HepG2 (cell line): Measurements from ENCODE around the gene UBFD1. TPM values are rescaled to one million over a fixed set of nuclear protein-coding genes. Genes with fewer than 3 reads are reported as not detected.
A peak's percentile ranks its signal among the peaks of the same experiment; 100 is the strongest.

ENCODE experiments used
- AFF4 ChIP-seq: sonication (generic); formaldehyde crosslinking; IDR thresholded peaks from 2 replicates; pipeline ENCODE4 v1.4.0; 2020; ENCODE audit warnings: missing genetic modification reagents
- AKAP8 ChIP-seq: sonication (generic); formaldehyde crosslinking; IDR thresholded peaks from 2 replicates; pipeline ENCODE4 v1.5.1; 2020; ENCODE audit warnings: mild to moderate bottlenecking, missing genetic modification reagents
- ATF7-NPFF ChIP-seq: sonication (generic); formaldehyde crosslinking; IDR thresholded peaks from 2 replicates; pipeline ENCODE4 v1.8.1; 2023; ENCODE audit warnings: mild to moderate bottlenecking, low read depth, missing genetic modification reagents, moderate library complexity
- CEBPG ChIP-seq: IDR thresholded peaks from 2 replicates; pipeline ENCODE4 v1.6.1; 2016
- CENPT ChIP-seq: sonication (generic); formaldehyde crosslinking; IDR thresholded peaks from 2 replicates; pipeline ENCODE4 v1.8.0; 2022; ENCODE audit warnings: low read depth, mild to moderate bottlenecking, moderate library complexity, missing genetic modification reagents
- GATAD1 ChIP-seq: IDR thresholded peaks from 2 replicates; pipeline ENCODE4 v1.6.1; 2016; ENCODE audit warnings: missing genetic modification reagents, missing compliant biosample characterization
- GFI1 ChIP-seq: sonication (generic); formaldehyde crosslinking; IDR thresholded peaks from 2 replicates; pipeline ENCODE4 v1.5.0; 2020; ENCODE audit warnings: missing genetic modification reagents, mild to moderate bottlenecking, borderline replicate concordance
- HMGXB4 ChIP-seq, 2 experiments: sonication (generic) in 1 of 2; formaldehyde crosslinking in 1 of 2; IDR thresholded peaks; 2 replicates each; pipeline versions ENCODE4 v1.4.0 to v1.6.1; 2018 to 2020; ENCODE audit warnings: missing genetic modification reagents in 2 of 2, borderline replicate concordance in 1 of 2, low read depth in 1 of 2, mild to moderate bottlenecking in 1 of 2, missing biosample characterization in 1 of 2
- KLF16 ChIP-seq, 2 experiments: sonication (generic) in 1 of 2; formaldehyde crosslinking in 1 of 2; IDR thresholded peaks; 2 replicates each; pipeline versions ENCODE4 v1.6.1 to v1.8.0; 2016 to 2023; ENCODE audit warnings: missing genetic modification reagents in 2 of 2, missing compliant biosample characterization in 1 of 2
- MZF1 ChIP-seq: sonication (generic); formaldehyde crosslinking; IDR thresholded peaks from 2 replicates; pipeline ENCODE4 v1.8.1; 2023; ENCODE audit warnings: mild to moderate bottlenecking, missing genetic modification reagents, borderline replicate concordance
- RBFOX2 ChIP-seq: fragments of 200-400 bp; formaldehyde crosslinking; IDR thresholded peaks from 2 replicates; pipeline ENCODE4 v1.6.1; 2017; ENCODE audit warnings: low read depth, mild to moderate bottlenecking, low read length
- RNF2 ChIP-seq: fragments of 450-650 bp; conservative IDR thresholded peaks from 2 replicates; pipeline ENCODE4 v1.6.1; 2016; ENCODE audit warnings: low read depth
- SOX5 ChIP-seq: IDR thresholded peaks from 2 replicates; pipeline ENCODE4 v1.6.1; 2016; ENCODE audit warnings: borderline replicate concordance
- ZBTB42 ChIP-seq: sonication (generic); formaldehyde crosslinking; IDR thresholded peaks from 2 replicates; pipeline ENCODE4 v1.5.0; 2020; ENCODE audit warnings: mild to moderate bottlenecking, missing genetic modification reagents
- ZFP36L1 ChIP-seq: sonication (generic); formaldehyde crosslinking; IDR thresholded peaks from 2 replicates; pipeline ENCODE4 v1.8.0; 2022; ENCODE audit warnings: mild to moderate bottlenecking, missing genetic modification reagents, moderate library complexity
- ZFP82 ChIP-seq: sonication (generic); formaldehyde crosslinking; IDR thresholded peaks from 2 replicates; pipeline ENCODE4 v1.5.1; 2020; ENCODE audit warnings: mild to moderate bottlenecking, missing genetic modification reagents, borderline replicate concordance
- ZNF20 ChIP-seq: sonication (generic); formaldehyde crosslinking; IDR thresholded peaks from 2 replicates; pipeline ENCODE4 v1.4.0; 2020; ENCODE audit warnings: mild to moderate bottlenecking, moderate library complexity, missing genetic modification reagents
- ZNF7 ChIP-seq: IDR thresholded peaks from 2 replicates; pipeline ENCODE4 v1.6.1; 2016; ENCODE audit warnings: missing biosample characterization, missing genetic modification reagents
- ZNF850 ChIP-seq: sonication (generic); formaldehyde crosslinking; conservative IDR thresholded peaks from 2 replicates; pipeline ENCODE4 v1.9.0; 2021; ENCODE audit warnings: mild to moderate bottlenecking, missing genetic modification reagents
- polyA plus RNA-seq, 8 experiments: library from polyadenylated mRNA; depleted of rRNA in 3 of 8; stranded (reverse) in 7 of 8; unstranded in 1 of 8; fragments of >200 nt; fragmentation: Illumina TruSeq in 4 of 8; extraction: Trizol in 4 of 8; gene quantifications; 2 replicates each; pipeline versions ENCODE4 v1.2.1 to v1.2.3, GENCODE V29; 2011 to 2016; ENCODE audit warnings: low read depth in 4 of 8, missing spikeins in 1 of 8, mixed read lengths in 1 of 8; ENCODE audit not compliant: insufficient read depth in 1 of 8
- total RNA-seq, 5 experiments: library from RNA; depleted of rRNA; stranded (reverse); fragments of >200 nt; fragmentation: Illumina TruSeq; extraction: Trizol; gene quantifications; 2 replicates each; pipeline ENCODE4 v1.2.3, GENCODE V29; 2016; ENCODE audit warnings: low read depth in 1 of 5
- TF ChIP-seq, protein P1 (sequence below): sonication (generic); formaldehyde crosslinking; IDR thresholded peaks from 2 replicates; pipeline ENCODE4 v1.4.0; 2020; ENCODE audit warnings: missing genetic modification reagents
- TF ChIP-seq, protein P2 (sequence below): sonication (generic); formaldehyde crosslinking; IDR thresholded peaks from 2 replicates; pipeline ENCODE4 v1.5.1; 2020; ENCODE audit warnings: mild to moderate bottlenecking, missing genetic modification reagents, borderline replicate concordance

Gene UBFD1
- total and polyA plus RNA-seq, 2 of the 13 experiments (the other 11 are each of a cell fraction or from before 2014, with no cell fraction given): 100 to 111 TPM

- peak; percentile 26; the same call in 1 of the 2 replicates for TF ChIP-seq ZBTB42 (CRISPR knock-in tag)
- peak; percentile 99 for TF ChIP-seq GATAD1 (CRISPR knock-in tag)
- TF ChIP-seq ZNF7: no peak
- peak; percentile 89; the same call in 1 of the 2 replicates for TF ChIP-seq ATF7-NPFF (CRISPR knock-in tag)
- TF ChIP-seq GFI1 (CRISPR knock-in tag): peak; percentile 92
- 0 out of 2 replicates have a peak, but pooled peaks have one; percentile 47 for TF ChIP-seq ZFP36L1 (CRISPR knock-in tag)
- peak; percentile 83; the same call in 1 of the 2 replicates for TF ChIP-seq CENPT (CRISPR knock-in tag)
- TF ChIP-seq RBFOX2: peak; percentile 100
- TF ChIP-seq AKAP8 (CRISPR knock-in tag): peak; percentile 81; the same call in 1 of the 2 replicates
- peak; percentile 95 for TF ChIP-seq ZFP82 (CRISPR knock-in tag)
- TF ChIP-seq RNF2: peak; percentile 83
- peak; percentile 99 for TF ChIP-seq HMGXB4 (CRISPR knock-in tag; IDR thresholded peaks at IDR 0.05; ENCODE audit: borderline replicate concordance in 1 of 2, low read depth in 1 of 2)
- TF ChIP-seq, protein P1, sequence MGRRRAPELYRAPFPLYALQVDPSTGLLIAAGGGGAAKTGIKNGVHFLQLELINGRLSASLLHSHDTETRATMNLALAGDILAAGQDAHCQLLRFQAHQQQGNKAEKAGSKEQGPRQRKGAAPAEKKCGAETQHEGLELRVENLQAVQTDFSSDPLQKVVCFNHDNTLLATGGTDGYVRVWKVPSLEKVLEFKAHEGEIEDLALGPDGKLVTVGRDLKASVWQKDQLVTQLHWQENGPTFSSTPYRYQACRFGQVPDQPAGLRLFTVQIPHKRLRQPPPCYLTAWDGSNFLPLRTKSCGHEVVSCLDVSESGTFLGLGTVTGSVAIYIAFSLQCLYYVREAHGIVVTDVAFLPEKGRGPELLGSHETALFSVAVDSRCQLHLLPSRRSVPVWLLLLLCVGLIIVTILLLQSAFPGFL (CRISPR knock-in tag): peak; percentile 76; the same call in 1 of the 2 replicates
- TF ChIP-seq MZF1 (CRISPR knock-in tag): no peak
- TF ChIP-seq ZNF850 (CRISPR knock-in tag): peak; percentile 81; the same call in 1 of the 2 replicates
- peak; percentile 40 for TF ChIP-seq CEBPG (CRISPR knock-in tag)
- TF ChIP-seq KLF16 (CRISPR knock-in tag; IDR thresholded peaks at IDR 0.05): peak in 1 of 2 experiments; percentile 98; a peak in 2 of 4 replicates
- peak; percentile 68; the same call in 1 of the 2 replicates for TF ChIP-seq SOX5 (CRISPR knock-in tag)
- peak; percentile 74; the same call in 1 of the 2 replicates for TF ChIP-seq ZNF20 (CRISPR knock-in tag)
- TF ChIP-seq, protein P2, sequence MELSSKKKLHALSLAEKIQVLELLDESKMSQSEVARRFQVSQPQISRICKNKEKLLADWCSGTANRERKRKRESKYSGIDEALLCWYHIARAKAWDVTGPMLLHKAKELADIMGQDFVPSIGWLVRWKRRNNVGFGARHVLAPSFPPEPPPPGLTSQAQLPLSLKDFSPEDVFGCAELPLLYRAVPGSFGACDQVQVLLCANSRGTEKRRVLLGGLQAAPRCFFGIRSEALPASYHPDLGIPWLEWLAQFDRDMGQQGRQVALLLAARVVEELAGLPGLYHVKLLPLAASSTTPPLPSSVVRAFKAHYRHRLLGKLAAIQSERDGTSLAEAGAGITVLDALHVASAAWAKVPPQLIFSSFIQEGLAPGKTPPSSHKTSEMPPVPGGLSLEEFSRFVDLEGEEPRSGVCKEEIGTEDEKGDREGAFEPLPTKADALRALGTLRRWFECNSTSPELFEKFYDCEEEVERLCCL (CRISPR knock-in tag): no peak
- TF ChIP-seq AFF4 (CRISPR knock-in tag): peak; percentile 79; the same call in 1 of the 2 replicates
Measured at GRCh38 chr16:23595951-23596720, 38.6 kb downstream of the UBFD1 start, which contains the start of gene NDUFAB1 (continued).
